Thyroid gland (tissue), 4 donors: ENCODE results near the gene KIF12.

Source experiments
- CTCF ChIP-seq, 6 experiments: fragments of 200-600 bp in 3 of 6; fragments of 450-650 bp in 3 of 6; sonication (generic) in 3 of 6; IDR thresholded peaks; one replicate each; pipeline ENCODE4 v1.5.1; 2016 to 2019; ENCODE audit warnings: antibody characterized with exemption in 6 of 6, mild to moderate bottlenecking in 2 of 6, inconsistent platforms in 1 of 6, moderate library complexity in 1 of 6
- POLR2A ChIP-seq, 2 donors: fragments of 450-650 bp; IDR thresholded peaks; one replicate each; pipeline ENCODE4 v1.6.1; 2017; ENCODE audit warnings: antibody characterized with exemption in 2 of 2, mild to moderate bottlenecking in 2 of 2, moderate library complexity in 1 of 2

- no peak for TF ChIP-seq POLR2A (IDR thresholded peaks at IDR 0.05)
- TF ChIP-seq CTCF (IDR thresholded peaks at IDR 0.05): no peak
Measured at GRCh38 chr9:114107286-114108001, 8.4 kb upstream of the KIF12 start.
